Endodermal cell (in vitro differentiated cells): ENCODE measurements around the gene ASZ1. TPM values are rescaled to one million over a fixed set of nuclear protein-coding genes. Genes with fewer than 3 reads are reported as not detected.

ENCODE experiments used
- DNase-seq: peaks from one replicate; pipeline ENCODE4 v3.0.0-alpha.2; 2017
- H3K27ac ChIP-seq: 2 replicates; pipeline ENCODE4 v1.5.1; 2013; ENCODE audit warnings: mild to moderate bottlenecking, low read depth, low read length, moderate library complexity
- H3K27me3 ChIP-seq: 2 replicates; pipeline ENCODE4 v1.6.1; 2013; ENCODE audit warnings: mild to moderate bottlenecking, low read length, moderate library complexity; ENCODE audit not compliant: insufficient read depth, control insufficient read depth, poor library complexity, severe bottlenecking
- H3K36me3 ChIP-seq: 2 replicates; pipeline ENCODE4 v1.7.0; 2013; ENCODE audit warnings: mild to moderate bottlenecking, low read length, moderate library complexity; ENCODE audit not compliant: control insufficient read depth, insufficient read depth
- H3K4me1 ChIP-seq: one replicate; pipeline ENCODE4 v1.7.0; 2013; ENCODE audit warnings: low read length; ENCODE audit not compliant: control insufficient read depth, insufficient read depth
- H3K4me3 ChIP-seq: 2 replicates; pipeline ENCODE4 v1.5.1; 2013; ENCODE audit warnings: mild to moderate bottlenecking, low read length, moderate library complexity
- H3K9ac ChIP-seq: 2 replicates; pipeline ENCODE4 v1.6.1; 2013; ENCODE audit warnings: mild to moderate bottlenecking, low read length, moderate library complexity; ENCODE audit not compliant: poor library complexity, severe bottlenecking; ENCODE audit errors: extremely low read depth
- H3K9me3 ChIP-seq: 2 replicates; pipeline ENCODE4 v1.6.1; 2013; ENCODE audit warnings: mild to moderate bottlenecking, low read length, moderate library complexity; ENCODE audit not compliant: control insufficient read depth
- H3K27ac Mint-ChIP-seq: 2 replicates; pipeline ENCODE4 v1.8.0; 2020; ENCODE audit warnings: mixed read lengths
- H3K27me3 Mint-ChIP-seq: 2 replicates; pipeline ENCODE4 v1.8.0; 2021; ENCODE audit warnings: mild to moderate bottlenecking, mixed read lengths; ENCODE audit not compliant: insufficient read depth
- H3K36me3 Mint-ChIP-seq: 2 replicates; pipeline ENCODE4 v1.8.0; 2020; ENCODE audit warnings: low read depth, mixed read lengths
- H3K4me1 Mint-ChIP-seq: 2 replicates; pipeline ENCODE4 v1.8.0; 2020; ENCODE audit warnings: mixed read lengths
- H3K4me3 Mint-ChIP-seq: 2 replicates; pipeline ENCODE4 v1.8.0; 2020; ENCODE audit warnings: mild to moderate bottlenecking, moderate library complexity, mixed read lengths
- H3K9me3 Mint-ChIP-seq: 2 replicates; pipeline ENCODE4 v1.8.0; 2020; ENCODE audit warnings: mild to moderate bottlenecking, mixed read lengths
- WGBS, 2 experiments: methylation state at CpG; one replicate each; pipeline versions ENCODE4 v1.1.5 to v1.1.7; 2013; ENCODE audit warnings: missing lambda C conversion rate in 2 of 2, mixed read lengths in 1 of 2; ENCODE audit not compliant: insufficient coverage in 1 of 2, insufficient read length in 1 of 2; 5-methylcytosine and 5-hydroxymethylcytosine counted together
- total RNA-seq, 2 donors: library from RNA; stranded (reverse); fragmentation: NEBNext Ultra II Directional in 1 of 2; extraction: Animal tissue kit (Norgen Biotek cat#: 25700) in 1 of 2; gene quantifications; 2 replicates in 1 of 2; 3 replicates in 1 of 2; pipeline ENCODE4 v1.2.1, GENCODE V29; 2021
- TF ChIP-seq, protein P1 (sequence below): fragments of 200-600 bp; sonication (generic); conservative IDR thresholded peaks from 2 replicates; pipeline ENCODE4 v1.5.0; 2021; ENCODE audit warnings: antibody characterized with exemption, mild to moderate bottlenecking

ASZ1 gene
- total RNA-seq, 2 donors from 2014 or later: not detected

- H3K9ac ChIP-seq: no peak within 1 kb of the TSS
- no peak within 1 kb of the TSS for H3K27ac ChIP-seq
- peaks cover 98% of the 10 kb centered on the region for H3K27me3 ChIP-seq
Measured at GRCh38 chr7:117322741-117323304, 104.5 kb downstream of the ASZ1 start, which contains the start of gene WNT2. WNT2 (minus strand) TSS chr7:117323058; CDS start chr7:117322989, 69 bp downstream.

DNA sequence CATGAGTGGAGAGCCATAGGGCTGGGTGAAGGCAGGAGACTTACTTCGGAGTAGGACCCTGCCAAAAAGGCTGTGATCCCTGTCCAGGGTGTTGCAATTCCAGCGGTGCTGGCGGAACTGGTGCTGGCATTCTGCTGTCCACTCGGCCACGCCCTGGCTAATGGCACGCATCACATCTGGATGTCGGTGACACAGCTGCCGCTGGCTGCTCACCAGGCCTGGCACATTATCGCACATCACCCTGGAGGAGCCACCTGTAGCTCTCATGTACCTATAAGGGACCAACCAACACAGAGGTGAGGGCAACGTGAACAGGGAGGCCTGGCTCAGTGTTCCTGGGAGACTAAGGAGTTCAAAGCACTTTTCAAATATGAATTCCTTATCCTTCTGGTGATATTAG is 106.8 kb downstream of the ASZ1 start:
- no peak overlapping the region for H3K27ac Mint-ChIP-seq
- Histone ChIP-seq H3K27ac (no peak overlapping the region), H3K9me3 (no peaks in the 10 kb centered on the region), H3K36me3 (no peaks in the 10 kb centered on the region), H3K4me3 (no peak overlapping the region), H3K4me1 (no peaks in the 10 kb centered on the region), H3K9ac (no peak overlapping the region), H3K27me3 (peaks cover 99% of the 10 kb centered on the region)
- TF ChIP-seq, protein P1, sequence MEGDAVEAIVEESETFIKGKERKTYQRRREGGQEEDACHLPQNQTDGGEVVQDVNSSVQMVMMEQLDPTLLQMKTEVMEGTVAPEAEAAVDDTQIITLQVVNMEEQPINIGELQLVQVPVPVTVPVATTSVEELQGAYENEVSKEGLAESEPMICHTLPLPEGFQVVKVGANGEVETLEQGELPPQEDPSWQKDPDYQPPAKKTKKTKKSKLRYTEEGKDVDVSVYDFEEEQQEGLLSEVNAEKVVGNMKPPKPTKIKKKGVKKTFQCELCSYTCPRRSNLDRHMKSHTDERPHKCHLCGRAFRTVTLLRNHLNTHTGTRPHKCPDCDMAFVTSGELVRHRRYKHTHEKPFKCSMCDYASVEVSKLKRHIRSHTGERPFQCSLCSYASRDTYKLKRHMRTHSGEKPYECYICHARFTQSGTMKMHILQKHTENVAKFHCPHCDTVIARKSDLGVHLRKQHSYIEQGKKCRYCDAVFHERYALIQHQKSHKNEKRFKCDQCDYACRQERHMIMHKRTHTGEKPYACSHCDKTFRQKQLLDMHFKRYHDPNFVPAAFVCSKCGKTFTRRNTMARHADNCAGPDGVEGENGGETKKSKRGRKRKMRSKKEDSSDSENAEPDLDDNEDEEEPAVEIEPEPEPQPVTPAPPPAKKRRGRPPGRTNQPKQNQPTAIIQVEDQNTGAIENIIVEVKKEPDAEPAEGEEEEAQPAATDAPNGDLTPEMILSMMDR: no peak
- peaks cover 13% of the 10 kb centered on the region for H3K4me1 Mint-ChIP-seq
- H3K27me3 Mint-ChIP-seq: peaks cover 95% of the 10 kb centered on the region
- 94 to 100% methylated on average over 6 to 10 of the region's 10 CpGs for WGBS, 2 experiments
- DNase-seq: no peak
- H3K9me3 Mint-ChIP-seq: no peaks in the 10 kb centered on the region
- no peaks in the 10 kb centered on the region for H3K36me3 Mint-ChIP-seq
- H3K4me3 Mint-ChIP-seq: no peak overlapping the region

More at GRCh38 chr7:117322741-117323304, 104.5 kb downstream of the ASZ1 start, which contains the start of gene WNT2:
- TF ChIP-seq, protein P1: no peak
- Mint-ChIP-seq H3K27me3 (peaks cover 100% of the 10 kb centered on the region), H3K4me1 (peaks cover 13% of the 10 kb centered on the region), H3K27ac (no peak within 1 kb of the TSS), H3K36me3 (no peaks in the 10 kb centered on the region), H3K4me3 (peak within 1 kb of the TSS; percentile 67), H3K9me3 (no peaks in the 10 kb centered on the region)
- DNase-seq: peak; percentile 61
- 1 to 2% methylated on average over 7 to 60 of the region's 60 CpGs for WGBS, 2 experiments
- Histone ChIP-seq H3K36me3 (no peaks in the 10 kb centered on the region), H3K4me1 (no peaks in the 10 kb centered on the region), H3K4me3 (peak within 1 kb of the TSS; percentile 76), H3K9me3 (no peaks in the 10 kb centered on the region)

GRCh38 chr7:117319181-117319580 is 108.1 kb downstream of the ASZ1 start:
- no peak overlapping the region for H3K9ac ChIP-seq
- H3K27me3 Mint-ChIP-seq: peaks cover 93% of the 10 kb centered on the region
- no peaks in the 10 kb centered on the region for H3K4me1 ChIP-seq
- no peak overlapping the region for H3K4me3 Mint-ChIP-seq
- H3K27ac ChIP-seq: no peak overlapping the region
- no peaks in the 10 kb centered on the region for H3K36me3 Mint-ChIP-seq
- WGBS, 2 experiments: 90 to 96% methylated on average over 3 of the region's 3 CpGs
- no peak overlapping the region for H3K4me3 ChIP-seq
- no peak overlapping the region for H3K27ac Mint-ChIP-seq
- no peak for DNase-seq
- peaks cover 90% of the 10 kb centered on the region for H3K27me3 ChIP-seq
- no peaks in the 10 kb centered on the region for H3K9me3 ChIP-seq
- H3K36me3 ChIP-seq: no peaks in the 10 kb centered on the region
- H3K4me1 Mint-ChIP-seq: peaks cover 13% of the 10 kb centered on the region
- H3K9me3 Mint-ChIP-seq: no peaks in the 10 kb centered on the region
- TF ChIP-seq, protein P1: no peak
